ACC112 (cell line): ENCODE data around the gene RGS4.
A peak's percentile ranks its signal among the peaks of the same experiment; 100 is the strongest.

Source experiments
- H2AFZ ChIP-seq: fragments of 200-600 bp; sonication (generic); one replicate; pipeline ENCODE4 v1.6.0; 2017; ENCODE audit warnings: antibody characterized with exemption, low read length; ENCODE audit not compliant: unreplicated experiment
- H3K27ac ChIP-seq: fragments of 200-600 bp; sonication (generic); 2 replicates; pipeline ENCODE4 v1.5.1; 2014; ENCODE audit warnings: low read depth, mild to moderate bottlenecking, antibody characterized with exemption, low read length, moderate library complexity
- H3K27me3 ChIP-seq: fragments of 200-600 bp; sonication (generic); 2 replicates; pipeline ENCODE4 v1.6.1; 2014; ENCODE audit warnings: mild to moderate bottlenecking, antibody characterized with exemption, low read length, moderate library complexity, mixed read lengths; ENCODE audit not compliant: insufficient read depth
- H3K36me3 ChIP-seq: fragments of 200-600 bp; sonication (generic); 2 replicates; pipeline ENCODE4 v1.6.1; 2016; ENCODE audit warnings: mild to moderate bottlenecking, antibody characterized with exemption, low read length, moderate library complexity, mixed read lengths; ENCODE audit not compliant: insufficient read depth
- H3K4me1 ChIP-seq: fragments of 200-600 bp; sonication (generic); one replicate; pipeline ENCODE4 v1.6.1; 2016; ENCODE audit warnings: low read length, mixed read lengths; ENCODE audit not compliant: insufficient read depth, unreplicated experiment, control insufficient read depth
- H3K4me3 ChIP-seq: fragments of 200-600 bp; sonication (generic); 2 replicates; pipeline ENCODE4 v1.5.1; 2014; ENCODE audit warnings: mild to moderate bottlenecking, low read depth, low read length
- H3K79me2 ChIP-seq: fragments of 200-600 bp; sonication (generic); one replicate; pipeline ENCODE4 v1.6.0; 2016; ENCODE audit warnings: low read length; ENCODE audit not compliant: control insufficient read depth, unreplicated experiment, insufficient read depth

The RGS4 gene

GRCh38 chr1:163066686-163067085, 2.5 kb upstream of the RGS4 start:
- H3K36me3 ChIP-seq, result peaks cover 10% of the 10 kb centered on the region
- peaks cover 31% of the 10 kb centered on the region for H3K79me2 ChIP-seq
- no peak overlapping the region for H3K4me3 ChIP-seq
- peaks cover 6% of the 10 kb centered on the region for H3K4me1 ChIP-seq
- H3K27ac ChIP-seq, result no peak overlapping the region
- H2AFZ ChIP-seq, result no peak overlapping the region
- H3K27me3 ChIP-seq, result no peaks in the 10 kb centered on the region

GRCh38 chr1:163068716-163069115, 445 bp upstream of the RGS4 start:
- Histone ChIP-seq H3K36me3 (peaks cover 28% of the 10 kb centered on the region), H3K4me1 (peaks cover 23% of the 10 kb centered on the region), H3K4me3 (peak overlapping the region; percentile 87), H2AFZ (peak overlapping the region; percentile 52), H3K79me2 (peaks cover 46% of the 10 kb centered on the region), H3K27ac (peak overlapping the region; percentile 56), H3K27me3 (no peaks in the 10 kb centered on the region)

GRCh38 chr1:163069655-163070277, 605 bp downstream of the RGS4 start:
- H3K4me1 ChIP-seq, result peaks cover 32% of the 10 kb centered on the region
- H2AFZ ChIP-seq, result no peak overlapping the region
- H3K36me3 ChIP-seq, result peaks cover 38% of the 10 kb centered on the region
- peaks cover 46% of the 10 kb centered on the region for H3K79me2 ChIP-seq
- H3K27me3 ChIP-seq, result no peaks in the 10 kb centered on the region
- H3K27ac ChIP-seq, result peak overlapping the region; percentile 78
- H3K4me3 ChIP-seq, result peak overlapping the region; percentile 87

- Histone ChIP-seq H3K79me2 (peaks cover 46% of the 10 kb centered on the region), H3K4me3 (peak overlapping the region; percentile 87), H3K27me3 (no peaks in the 10 kb centered on the region), H3K27ac (peak overlapping the region; percentile 80), H3K36me3 (peaks cover 56% of the 10 kb centered on the region), H3K4me1 (peaks cover 38% of the 10 kb centered on the region), H2AFZ (peak overlapping the region; percentile 45)
These were observed 2.5 kb downstream of the RGS4 start for GRCh38 chr1:163071405-163072255.

GRCh38 chr1:163072658-163073057, 3.5 kb downstream of the RGS4 start:
- no peaks in the 10 kb centered on the region for H3K27me3 ChIP-seq
- H3K4me1 ChIP-seq, result peaks cover 38% of the 10 kb centered on the region
- peak overlapping the region; percentile 79 for H3K4me3 ChIP-seq
- H3K36me3 ChIP-seq, result peaks cover 56% of the 10 kb centered on the region
- H3K27ac ChIP-seq, result peak overlapping the region; percentile 80
- no peak overlapping the region for H2AFZ ChIP-seq
- H3K79me2 ChIP-seq, result peaks cover 46% of the 10 kb centered on the region

GRCh38 chr1:163074004-163074403, 4.8 kb downstream of the RGS4 start:
- Histone ChIP-seq H3K27ac (peak overlapping the region; percentile 80), H3K36me3 (peaks cover 56% of the 10 kb centered on the region), H3K4me3 (peak overlapping the region; percentile 79; the same call in 1 of the 2 replicates), H2AFZ (no peak overlapping the region), H3K27me3 (no peaks in the 10 kb centered on the region), H3K79me2 (peaks cover 40% of the 10 kb centered on the region), H3K4me1 (peaks cover 32% of the 10 kb centered on the region)

- peak overlapping the region; percentile 79; the same call in 1 of the 2 replicates for H3K4me3 ChIP-seq
- H2AFZ ChIP-seq, result no peak overlapping the region
- H3K27ac ChIP-seq, result peak overlapping the region; percentile 80
- peaks cover 32% of the 10 kb centered on the region for H3K79me2 ChIP-seq
- no peaks in the 10 kb centered on the region for H3K27me3 ChIP-seq
- H3K36me3 ChIP-seq, result peaks cover 56% of the 10 kb centered on the region
- peaks cover 32% of the 10 kb centered on the region for H3K4me1 ChIP-seq
These were observed 5.6 kb downstream of the RGS4 start for GRCh38 chr1:163074716-163075284.

GRCh38 chr1:163076044-163076443, 6.9 kb downstream of the RGS4 start:
- Histone ChIP-seq H3K27me3 (no peaks in the 10 kb centered on the region), H3K4me1 (peaks cover 32% of the 10 kb centered on the region), H3K4me3 (no peak overlapping the region), H3K36me3 (peaks cover 47% of the 10 kb centered on the region), H3K79me2 (peaks cover 20% of the 10 kb centered on the region), H2AFZ (no peak overlapping the region), H3K27ac (peak overlapping the region; percentile 80; the same call in 1 of the 2 replicates)

GRCh38 chr1:163076446-163076845, 7.3 kb downstream of the RGS4 start:
- Histone ChIP-seq H3K4me1 (peaks cover 32% of the 10 kb centered on the region), H3K27ac (peak overlapping the region; percentile 80; the same call in 1 of the 2 replicates), H3K36me3 (peaks cover 46% of the 10 kb centered on the region), H3K79me2 (peaks cover 16% of the 10 kb centered on the region), H3K27me3 (no peaks in the 10 kb centered on the region), H3K4me3 (no peak overlapping the region), H2AFZ (no peak overlapping the region)

GRCh38 chr1:163076981-163077761, 8.0 kb downstream of the RGS4 start:
- Histone ChIP-seq H3K27ac (peak overlapping the region; percentile 80), H3K4me1 (peaks cover 29% of the 10 kb centered on the region), H3K4me3 (no peak overlapping the region)

More at GRCh38 chr1:163076981-163077761, 8.0 kb downstream of the RGS4 start:
- Histone ChIP-seq H3K79me2 (peaks cover 11% of the 10 kb centered on the region), H3K36me3 (peaks cover 42% of the 10 kb centered on the region), H3K27me3 (no peaks in the 10 kb centered on the region), H2AFZ (no peak overlapping the region)
